Neural cell (in vitro differentiated cells): ENCODE results near the gene FBXO10.

Source experiments
- CTCF ChIP-seq: fragments of 450-650 bp; IDR thresholded peaks from 2 replicates; pipeline ENCODE4 v1.5.1; 2014; ENCODE audit warnings: antibody characterized with exemption, mild to moderate bottlenecking, moderate library complexity; ENCODE audit not compliant: poor library complexity, severe bottlenecking
- EZH2 ChIP-seq: fragments of 200-600, 300-800 bp; shearing (Covaris generic), sonication (generic); IDR thresholded peaks from 2 replicates; pipeline ENCODE4 v1.6.1; 2014; ENCODE audit warnings: antibody characterized with exemption, low read length, borderline replicate concordance, mild to moderate bottlenecking; ENCODE audit not compliant: insufficient read depth, poor library complexity, severe bottlenecking

- TF ChIP-seq CTCF (no peak), EZH2 (no peak)
Observed at GRCh38 chr9:37575511-37575914, 667 bp downstream of the FBXO10 start.
